Osteocyte (in vitro differentiated cells): ENCODE data around the gene N4BP2. TPM values are rescaled to one million over a fixed set of nuclear protein-coding genes. Genes with fewer than 3 reads are reported as not detected.
"Not testable (repeated sequence)": the region's sequence is repeated elsewhere in the genome, so short reads cannot be mapped to it uniquely, and the experiment has no call there.

Experiments used
- DNase-seq: peaks from one replicate; pipeline ENCODE4 v3.0.0; 2021; ENCODE audit warnings: mixed read lengths; ENCODE audit not compliant: unreplicated experiment; ENCODE audit errors: extremely low spot score
- H3K27ac Mint-ChIP-seq: one replicate; pipeline ENCODE4 v1.8.0; 2021; ENCODE audit warnings: mild to moderate bottlenecking, mixed read lengths; ENCODE audit not compliant: unreplicated experiment
- H3K27me3 Mint-ChIP-seq: one replicate; pipeline ENCODE4 v1.8.0; 2021; ENCODE audit warnings: mixed read lengths; ENCODE audit not compliant: unreplicated experiment
- H3K36me3 Mint-ChIP-seq: one replicate; pipeline ENCODE4 v1.8.0; 2021; ENCODE audit warnings: mixed read lengths; ENCODE audit not compliant: unreplicated experiment
- H3K4me1 Mint-ChIP-seq: one replicate; pipeline ENCODE4 v1.8.0; 2021; ENCODE audit warnings: mixed read lengths; ENCODE audit not compliant: unreplicated experiment
- H3K4me3 Mint-ChIP-seq: one replicate; pipeline ENCODE4 v1.8.0; 2021; ENCODE audit warnings: mild to moderate bottlenecking, moderate library complexity, mixed read lengths; ENCODE audit not compliant: unreplicated experiment
- H3K9me3 Mint-ChIP-seq: one replicate; pipeline ENCODE4 v1.8.0; 2021; ENCODE audit warnings: mixed read lengths; ENCODE audit not compliant: unreplicated experiment
- CTCF ChIP-seq: fragments of 200-600 bp; sonication (generic); IDR thresholded peaks from 2 replicates; pipeline ENCODE4 v1.5.0; 2021; ENCODE audit warnings: antibody characterized with exemption, mild to moderate bottlenecking, moderate library complexity
- long read RNA-seq: library from polyadenylated mRNA; unstranded; transcript quantifications from one replicate; pipeline ENCODE4 v2.0.0, GENCODE V29; 2021
- total RNA-seq: library from RNA; stranded (reverse); gene quantifications from 2 replicates; pipeline ENCODE4 v1.2.1, GENCODE V29; 2021

Gene N4BP2
- total RNA-seq: 14.9 and 16.4 TPM in 2 replicates
- long read RNA-seq, partial matches to known transcripts: 44 of 115 reads
- long read RNA-seq, other reads (novel, unspliced or antisense): 71 of 115 reads

GRCh38 chr4:40056716-40057585, at the start of gene N4BP2:
Gene N4BP2 (plus strand): TSS chr4:40056850. CDS start chr4:40097341, 40,491 bp downstream.
- H3K9me3 Mint-ChIP-seq: no peaks in the 10 kb centered on the region
- H3K27me3 Mint-ChIP-seq: no peaks in the 10 kb centered on the region
- peak; percentile 93 for DNase-seq
- peaks cover 3% of the 10 kb centered on the region for H3K36me3 Mint-ChIP-seq
- peak; percentile 88 for TF ChIP-seq CTCF
- peak within 1 kb of the TSS; percentile 99 for H3K27ac Mint-ChIP-seq
- peak within 1 kb of the TSS; percentile 88 for H3K4me3 Mint-ChIP-seq
- peaks cover 27% of the 10 kb centered on the region for H3K4me1 Mint-ChIP-seq

- H3K27ac Mint-ChIP-seq: no peak overlapping the region
- no peak for TF ChIP-seq CTCF
These were observed 40.6 kb upstream of the N4BP2 start for GRCh38 chr4:40016007-40016406.

GRCh38 chr4:40020221-40020620, 36.4 kb upstream of the N4BP2 start:
- H3K9me3 Mint-ChIP-seq: no peaks in the 10 kb centered on the region
- peaks cover 9% of the 10 kb centered on the region for H3K4me1 Mint-ChIP-seq
- no peaks in the 10 kb centered on the region for H3K36me3 Mint-ChIP-seq
- H3K27me3 Mint-ChIP-seq: no peaks in the 10 kb centered on the region
- DNase-seq: no peak
- TF ChIP-seq CTCF: no peak
- no peak overlapping the region for H3K27ac Mint-ChIP-seq
- H3K4me3 Mint-ChIP-seq: no peak overlapping the region

More at GRCh38 chr4:40016007-40016406, 40.6 kb upstream of the N4BP2 start:
- Mint-ChIP-seq H3K27me3 (no peaks in the 10 kb centered on the region), H3K36me3 (no peaks in the 10 kb centered on the region), H3K4me3 (no peak overlapping the region), H3K4me1 (no peaks in the 10 kb centered on the region), H3K9me3 (no peaks in the 10 kb centered on the region)
- no peak for DNase-seq

- not testable (repeated sequence) for H3K9me3 Mint-ChIP-seq, H3K4me3 Mint-ChIP-seq, H3K36me3 Mint-ChIP-seq, H3K27ac Mint-ChIP-seq, DNase-seq, H3K27me3 Mint-ChIP-seq, H3K4me1 Mint-ChIP-seq
These were observed 35.5 kb upstream of the N4BP2 start for GRCh38 chr4:40021116-40021515.

GRCh38 chr4:40024049-40024448, 32.6 kb upstream of the N4BP2 start:
- H3K27me3 Mint-ChIP-seq, H3K9me3 Mint-ChIP-seq, H3K4me3 Mint-ChIP-seq, H3K36me3 Mint-ChIP-seq, H3K4me1 Mint-ChIP-seq, H3K27ac Mint-ChIP-seq, DNase-seq: not testable (repeated sequence)

GRCh38 chr4:40032785-40033184, 23.9 kb upstream of the N4BP2 start:
- Mint-ChIP-seq H3K9me3 (no peaks in the 10 kb centered on the region), H3K4me3 (no peak overlapping the region), H3K27ac (no peak overlapping the region), H3K27me3 (no peaks in the 10 kb centered on the region), H3K36me3 (no peaks in the 10 kb centered on the region), H3K4me1 (no peaks in the 10 kb centered on the region)
- DNase-seq: no peak
- TF ChIP-seq CTCF: no peak
